Measurements from ENCODE around the gene MAML3.

The MAML3 gene

GRCh38 chr4:139768896-139769295, 385.1 kb downstream of the MAML3 start:
- peak; percentile 47 for DNase-seq

GRCh38 chr4:139768366-139768765, 385.6 kb downstream of the MAML3 start:
- DNase-seq = no peak

- DNase-seq = no peak
Observed at GRCh38 chr4:139767585-139767984, 386.4 kb downstream of the MAML3 start.

DNA sequence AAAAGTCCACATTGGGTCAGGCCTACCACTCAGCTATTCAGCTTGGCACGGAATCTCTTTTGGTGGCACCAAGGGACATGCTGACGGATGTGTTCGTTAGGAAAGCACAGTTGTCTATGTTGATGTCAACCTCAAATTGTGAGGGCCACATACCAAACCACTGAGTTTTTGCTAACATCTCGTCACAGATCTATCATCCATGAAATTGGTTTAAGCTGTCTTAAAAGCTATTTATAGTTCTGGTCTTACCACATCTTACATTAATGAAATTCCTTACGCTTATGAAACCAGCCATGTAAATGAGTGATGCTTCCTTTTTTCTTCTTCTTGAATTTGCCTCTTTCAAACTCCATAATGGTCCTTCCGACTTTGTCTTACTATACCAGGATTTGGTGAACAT, 386.8 kb downstream of the MAML3 start:
- no peak for DNase-seq

GRCh38 chr4:139764686-139765310, 389.2 kb downstream of the MAML3 start:
- DNase-seq = peak; percentile 14

GRCh38 chr4:139764182-139764581, 389.8 kb downstream of the MAML3 start:
- DNase-seq = no peak

DNA sequence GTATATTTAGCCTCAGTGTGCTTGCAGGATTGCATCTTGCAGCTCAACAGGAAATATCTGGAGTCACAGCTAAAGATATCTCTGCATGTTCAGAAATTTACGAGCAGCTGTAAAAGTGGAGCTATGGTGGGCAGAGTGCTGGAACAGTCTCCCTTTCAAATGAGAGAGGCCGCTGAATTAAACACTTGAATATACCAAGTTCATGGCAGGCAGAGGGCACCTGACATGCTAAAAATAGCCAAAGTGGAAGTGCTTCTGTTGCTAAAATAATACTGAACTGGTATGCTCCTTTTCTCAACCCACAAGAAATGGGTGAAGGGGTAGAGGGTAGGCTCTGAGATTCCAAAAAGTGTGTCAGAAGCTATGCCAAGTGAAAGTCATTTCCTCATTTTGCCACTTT, 390.3 kb downstream of the MAML3 start:
- no peak for DNase-seq

DNA sequence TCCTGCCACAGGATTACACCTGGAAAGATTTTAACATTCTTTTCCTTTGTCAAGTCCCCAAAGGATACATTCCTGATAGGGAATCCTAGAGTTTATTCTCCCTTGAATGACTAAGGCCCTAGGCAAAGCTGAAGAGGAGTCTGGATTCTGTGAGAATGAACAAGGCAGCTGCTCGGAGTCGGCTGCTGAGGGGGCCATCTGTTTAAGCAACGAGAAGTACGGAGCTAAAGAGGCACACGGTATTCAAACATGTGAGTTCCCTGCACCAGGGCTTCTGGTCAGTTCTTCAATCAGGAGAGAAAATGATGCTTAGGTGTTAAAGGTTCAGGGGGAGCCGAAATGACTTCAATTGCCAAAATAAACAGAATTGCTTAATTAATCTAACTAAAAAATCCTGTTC, 390.8 kb downstream of the MAML3 start:
- peak; percentile 79 for DNase-seq

GRCh38 chr4:139762720-139763119, 391.3 kb downstream of the MAML3 start:
- no peak for DNase-seq

GRCh38 chr4:139761461-139761860, 392.5 kb downstream of the MAML3 start:
- DNase-seq = peak; percentile 96

GRCh38 chr4:139760567-139760966, 393.4 kb downstream of the MAML3 start:
- DNase-seq = no peak

GRCh38 chr4:139759097-139759496, 394.9 kb downstream of the MAML3 start:
- DNase-seq = no peak

DNA sequence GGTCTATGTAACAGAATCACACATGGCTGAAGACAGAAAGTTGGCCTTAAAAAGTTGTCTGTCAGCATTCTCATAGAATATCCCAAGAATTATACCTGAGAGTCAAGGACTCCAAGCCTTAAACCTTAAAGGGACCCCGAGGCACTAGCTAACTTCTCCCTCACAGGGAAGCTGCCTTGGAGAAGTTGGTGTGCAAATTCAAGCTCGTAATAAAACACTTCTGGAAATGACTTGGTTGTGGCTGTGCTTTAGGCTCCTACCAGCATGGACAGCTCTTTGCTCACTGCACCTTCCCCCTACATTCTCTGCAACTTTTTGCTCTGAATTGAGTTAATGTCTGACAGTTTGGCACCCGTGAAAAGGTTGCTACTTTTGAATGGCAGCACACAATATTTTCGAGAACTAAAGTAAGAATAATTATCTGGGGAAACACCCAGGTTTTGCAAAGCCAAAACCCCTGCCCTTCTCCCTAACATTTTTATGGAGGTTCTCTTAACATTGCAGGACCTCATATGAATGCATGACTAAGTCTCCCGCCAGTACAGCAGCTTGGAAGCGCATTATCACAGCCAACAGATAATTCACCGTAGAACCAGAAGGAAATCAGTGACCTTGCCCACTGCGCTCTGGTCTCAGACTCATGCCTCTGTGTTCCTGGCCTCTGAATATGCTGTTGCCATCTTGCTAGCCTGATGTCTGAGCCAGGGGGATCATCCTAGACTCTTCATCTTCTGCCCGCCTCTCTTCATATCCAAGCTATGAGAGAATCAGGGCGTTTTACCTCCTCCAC, 397.4 kb downstream of the MAML3 start:
- DNase-seq = no peak

- DNase-seq = no peak
Observed at GRCh38 chr4:139754938-139755337, 399.0 kb downstream of the MAML3 start.

DNA sequence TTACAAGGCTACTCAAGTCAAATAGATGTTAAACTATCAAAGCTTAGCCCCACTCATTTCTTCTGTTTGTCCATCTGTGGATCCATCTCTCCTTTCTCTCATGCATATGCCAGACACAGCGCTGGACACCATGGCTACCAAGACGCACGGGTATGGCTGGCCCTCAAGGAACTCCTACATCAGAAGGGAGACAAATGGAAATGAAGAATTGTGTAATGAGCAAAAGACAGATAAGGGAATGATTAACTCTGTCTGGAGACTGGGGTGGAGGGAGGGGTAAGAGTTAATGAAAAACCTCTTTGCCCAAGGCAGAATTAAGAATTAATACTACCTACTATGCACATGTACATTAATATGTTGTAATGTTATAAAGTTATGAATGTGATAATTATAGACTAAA, 400.3 kb downstream of the MAML3 start:
- no peak for DNase-seq

- peak; percentile 10 for DNase-seq
Observed at GRCh38 chr4:139749835-139750498, 404.0 kb downstream of the MAML3 start.

DNA sequence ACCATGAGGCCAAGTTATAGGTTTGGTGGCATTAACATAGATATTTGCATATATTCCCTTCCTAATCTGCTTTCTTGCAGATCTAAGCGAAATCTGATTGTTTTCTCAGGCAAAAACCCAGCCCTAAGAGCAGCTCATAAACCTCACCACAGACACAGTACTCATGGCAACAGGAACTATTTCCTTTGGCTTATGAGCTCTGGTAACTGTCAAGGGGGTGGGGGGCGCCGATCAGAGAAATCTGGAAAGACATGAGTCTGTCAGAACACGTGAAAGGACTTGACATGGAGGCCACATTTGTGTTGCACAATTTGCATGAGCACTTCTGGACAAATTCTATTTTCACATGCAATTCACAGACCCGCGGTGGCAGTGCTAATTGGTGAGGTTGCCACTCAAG, 404.6 kb downstream of the MAML3 start:
- DNase-seq = no peak

- peak; percentile 95 for DNase-seq
Observed at GRCh38 chr4:139746431-139747171, 407.4 kb downstream of the MAML3 start.

GRCh38 chr4:139745111-139745639, 408.8 kb downstream of the MAML3 start:
- peak; percentile 97 for DNase-seq

DNA sequence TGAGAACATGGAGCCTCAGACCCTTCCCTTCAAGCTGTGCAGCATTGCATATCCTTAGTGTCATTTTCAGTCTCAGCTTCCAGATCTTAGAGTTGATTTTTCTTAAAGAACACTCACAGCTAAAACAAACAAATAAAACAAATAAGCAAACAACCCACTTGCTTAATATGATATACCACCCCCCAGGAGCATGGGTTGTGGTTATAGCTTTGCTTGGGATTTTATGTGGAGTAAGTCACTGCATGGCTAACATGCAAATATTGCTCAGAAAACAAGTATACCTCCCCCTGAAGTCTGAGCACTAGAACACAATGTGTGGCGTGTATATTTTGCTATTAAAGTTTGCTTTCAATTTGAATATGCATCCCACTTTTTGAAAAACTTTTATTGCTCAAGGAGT, 409.8 kb downstream of the MAML3 start:
- DNase-seq = no peak

- DNase-seq = peak; percentile 42
Observed at GRCh38 chr4:139743027-139743426, 411.0 kb downstream of the MAML3 start.

DNA sequence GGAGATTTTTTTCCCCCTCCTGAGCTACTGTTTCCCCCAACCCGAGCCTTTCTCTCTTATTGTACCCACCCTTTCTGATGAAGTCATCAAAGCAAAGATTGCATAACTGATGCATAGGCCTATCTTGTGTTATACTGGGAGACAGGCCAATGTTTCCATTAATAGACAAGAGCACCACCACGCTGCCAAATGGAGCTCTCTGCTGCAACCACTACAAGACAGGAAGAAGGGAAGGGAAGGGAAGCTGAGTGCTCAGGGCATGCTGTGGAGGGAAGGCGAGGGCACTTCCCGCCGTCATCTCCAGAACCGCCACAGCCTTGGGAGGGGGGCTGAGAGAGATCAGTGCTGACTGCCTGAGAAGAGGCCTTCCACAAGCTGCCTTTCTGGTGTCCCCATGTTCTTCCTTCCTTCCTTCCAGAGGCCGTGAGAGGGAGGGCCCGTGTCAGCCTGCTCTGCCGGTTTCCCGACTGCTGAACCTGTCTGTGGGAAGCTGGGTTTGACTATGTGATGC, 413.4 kb downstream of the MAML3 start:
- no peak for DNase-seq

- DNase-seq = no peak
Observed at GRCh38 chr4:139740121-139740520, 413.9 kb downstream of the MAML3 start.
